ENCODE data around the gene SOX10.
"Not testable (repeated sequence)": the region's sequence is repeated elsewhere in the genome, so short reads cannot be mapped to it uniquely, and the experiment has no call there.

The SOX10 gene

GRCh38 chr22:37955825-37956397, 28.4 kb downstream of the SOX10 start:
- not testable (repeated sequence) for DNase-seq; H3K79me2 ChIP-seq (ENCODE audit: control insufficient read depth, insufficient read depth, low read length, poor library complexity); H3K14ac ChIP-seq (ENCODE audit: low read length); H3K27me3 ChIP-seq (ENCODE audit: insufficient read depth, low read length); H4K8ac ChIP-seq (ENCODE audit: low read depth, low read length); H3K18ac ChIP-seq (ENCODE audit: low read length); H2BK12ac ChIP-seq (ENCODE audit: low read length); H2BK5ac ChIP-seq (ENCODE audit: low read depth, low read length, poor library complexity); H3K9me3 ChIP-seq (ENCODE audit: insufficient read depth, low read depth, low read length); H3K27ac ChIP-seq (ENCODE audit: low read depth, low read length); H2AFZ ChIP-seq (ENCODE audit: insufficient read depth, low read length, poor library complexity); H3K23ac ChIP-seq (ENCODE audit: low read length); H4K12ac ChIP-seq (ENCODE audit: low read depth, low read length); H3K79me1 ChIP-seq (ENCODE audit: low read length); H3K4me3 ChIP-seq (ENCODE audit: low read depth, low read length); H2AK5ac ChIP-seq (ENCODE audit: low read length); H4K91ac ChIP-seq (ENCODE audit: low read depth, low read length); H3K4ac ChIP-seq (ENCODE audit: low read depth, low read length); H2BK120ac ChIP-seq (ENCODE audit: insufficient read depth, low read length, poor library complexity); H3K9ac ChIP-seq (ENCODE audit: low read length); H3K4me2 ChIP-seq (ENCODE audit: low read length)
- WGBS (ENCODE audit: extremely low coverage, insufficient coverage, insufficient read length), result no CpG with 5 or more reads among the region's 15 CpGs
- Histone ChIP-seq H3K4me1 (ENCODE audit: control insufficient read depth in 1 of 2, insufficient read depth in 2 of 2, low read length in 2 of 2) (peaks cover 9 to 17% of the 10 kb centered on the region in 2 experiments), H3K36me3 (ENCODE audit: control insufficient read depth in 1 of 2, insufficient read depth in 2 of 2, low read length in 2 of 2) (peaks cover 23 to 34% of the 10 kb centered on the region in 2 experiments)

GRCh38 chr22:37954686-37955085, 29.7 kb downstream of the SOX10 start:
- Histone ChIP-seq H3K4me3 (ENCODE audit: low read depth, low read length) (no peak overlapping the region), H3K79me1 (ENCODE audit: low read length) (peaks cover 5% of the 10 kb centered on the region), H3K9me3 (ENCODE audit: insufficient read depth, low read depth, low read length) (no peaks in the 10 kb centered on the region), H4K91ac (ENCODE audit: low read depth, low read length) (no peak overlapping the region), H3K27me3 (ENCODE audit: insufficient read depth, low read length) (no peaks in the 10 kb centered on the region), H3K23ac (ENCODE audit: low read length) (no peak overlapping the region), H3K14ac (ENCODE audit: low read length) (no peak overlapping the region), H2BK120ac (ENCODE audit: insufficient read depth, low read length, poor library complexity) (no peak overlapping the region), H4K8ac (ENCODE audit: low read depth, low read length) (no peak overlapping the region), H3K36me3 (ENCODE audit: control insufficient read depth in 1 of 2, insufficient read depth in 2 of 2, low read length in 2 of 2) (peaks cover 12 to 24% of the 10 kb centered on the region in 2 experiments), H2AFZ (ENCODE audit: insufficient read depth, low read length, poor library complexity) (no peak overlapping the region), H2BK5ac (ENCODE audit: low read depth, low read length, poor library complexity) (no peak overlapping the region), H3K4ac (ENCODE audit: low read depth, low read length) (peak overlapping the region; percentile 83), H3K4me2 (ENCODE audit: low read length) (peak overlapping the region; percentile 84), H3K27ac (ENCODE audit: low read depth, low read length) (no peak overlapping the region), H2BK12ac (ENCODE audit: low read length) (no peak overlapping the region), H3K79me2 (ENCODE audit: control insufficient read depth, insufficient read depth, low read length, poor library complexity) (peaks cover 8% of the 10 kb centered on the region), H3K9ac (ENCODE audit: low read length) (no peak overlapping the region), H3K18ac (ENCODE audit: low read length) (no peak overlapping the region), H2AK5ac (ENCODE audit: low read length) (no peak overlapping the region), H3K4me1 (ENCODE audit: control insufficient read depth in 1 of 2, insufficient read depth in 2 of 2, low read length in 2 of 2) (peaks cover 9 to 17% of the 10 kb centered on the region in 2 experiments), H4K12ac (ENCODE audit: low read depth, low read length) (no peak overlapping the region)
- no peak for DNase-seq
- no CpG with 5 or more reads among the region's 4 CpGs for WGBS (ENCODE audit: extremely low coverage, insufficient coverage, insufficient read length)

- peak within 1 kb of the TSS; percentile 99 for H3K18ac ChIP-seq (ENCODE audit: low read length)
- H2AFZ ChIP-seq (ENCODE audit: insufficient read depth, low read length, poor library complexity), result peak within 1 kb of the TSS; percentile 100
- H4K91ac ChIP-seq (ENCODE audit: low read depth, low read length), result peak within 1 kb of the TSS; percentile 80
- peak; percentile 99 to 100 for DNase-seq
- H3K4me1 ChIP-seq (ENCODE audit: control insufficient read depth in 1 of 2, insufficient read depth in 2 of 2, low read length in 2 of 2), result peaks cover 9 to 17% of the 10 kb centered on the region in 2 experiments
- H3K9ac ChIP-seq (ENCODE audit: low read length), result peak within 1 kb of the TSS; percentile 96
- peak within 1 kb of the TSS; percentile 93 for H2AK5ac ChIP-seq (ENCODE audit: low read length)
- no peak within 1 kb of the TSS for H3K27ac ChIP-seq (ENCODE audit: low read depth, low read length)
- peak within 1 kb of the TSS; percentile 96 for H3K4ac ChIP-seq (ENCODE audit: low read depth, low read length)
- peak within 1 kb of the TSS; percentile 84 for H3K4me2 ChIP-seq (ENCODE audit: low read length)
- peak within 1 kb of the TSS; percentile 11 for H2BK12ac ChIP-seq (ENCODE audit: low read length)
- H4K8ac ChIP-seq (ENCODE audit: low read depth, low read length), result peak within 1 kb of the TSS; percentile 100
- H3K79me2 ChIP-seq (ENCODE audit: control insufficient read depth, insufficient read depth, low read length, poor library complexity), result peaks cover 8% of the 10 kb centered on the region
- peak within 1 kb of the TSS; percentile 99 for H3K14ac ChIP-seq (ENCODE audit: low read length)
- H3K23ac ChIP-seq (ENCODE audit: low read length), result no peak within 1 kb of the TSS
- H3K27me3 ChIP-seq (ENCODE audit: insufficient read depth, low read length), result no peaks in the 10 kb centered on the region
- H3K36me3 ChIP-seq (ENCODE audit: control insufficient read depth in 1 of 2, insufficient read depth in 2 of 2, low read length in 2 of 2), result peaks cover 8 to 15% of the 10 kb centered on the region in 2 experiments
- no peaks in the 10 kb centered on the region for H3K9me3 ChIP-seq (ENCODE audit: insufficient read depth, low read depth, low read length)
- peak within 1 kb of the TSS; percentile 96 for H4K12ac ChIP-seq (ENCODE audit: low read depth, low read length)
- H3K4me3 ChIP-seq (ENCODE audit: low read depth, low read length), result peak within 1 kb of the TSS; percentile 95
- peak within 1 kb of the TSS; percentile 72 for H2BK120ac ChIP-seq (ENCODE audit: insufficient read depth, low read length, poor library complexity)
- peaks cover 5% of the 10 kb centered on the region for H3K79me1 ChIP-seq (ENCODE audit: low read length)
- WGBS (ENCODE audit: extremely low coverage, insufficient coverage, insufficient read length), result no CpG with 5 or more reads among the region's 52 CpGs
- H2BK5ac ChIP-seq (ENCODE audit: low read depth, low read length, poor library complexity), result peak within 1 kb of the TSS; percentile 81
Observed at GRCh38 chr22:37953437-37954179, 30.7 kb downstream of the SOX10 start, which contains the start of the genes C22orf23 and POLR2F. TSS of gene C22orf23 (minus strand) at chr22:37953601. CDS start at chr22:37953149, 452 bp downstream. TSS of gene POLR2F (plus strand) at chr22:37953699. CDS start at chr22:37953788, 89 bp downstream.

GRCh38 chr22:37953062-37953436, 31.3 kb downstream of the SOX10 start:
- H3K27ac ChIP-seq (ENCODE audit: low read depth, low read length), result no peak overlapping the region
- H3K14ac ChIP-seq (ENCODE audit: low read length), result peak overlapping the region; percentile 33
- H2AFZ ChIP-seq (ENCODE audit: insufficient read depth, low read length, poor library complexity), result peak overlapping the region; percentile 71
- peaks cover 8% of the 10 kb centered on the region for H3K79me2 ChIP-seq (ENCODE audit: control insufficient read depth, insufficient read depth, low read length, poor library complexity)
- H3K9ac ChIP-seq (ENCODE audit: low read length), result peak overlapping the region; percentile 31
- no CpG with 5 or more reads among the region's 13 CpGs for WGBS (ENCODE audit: extremely low coverage, insufficient coverage, insufficient read length)
- DNase-seq, result no peak
- H3K79me1 ChIP-seq (ENCODE audit: low read length), result peaks cover 5% of the 10 kb centered on the region
- H3K23ac ChIP-seq (ENCODE audit: low read length), result no peak overlapping the region
- no peaks in the 10 kb centered on the region for H3K27me3 ChIP-seq (ENCODE audit: insufficient read depth, low read length)
- no peak overlapping the region for H3K18ac ChIP-seq (ENCODE audit: low read length)
- peaks cover 9 to 17% of the 10 kb centered on the region in 2 experiments for H3K4me1 ChIP-seq (ENCODE audit: control insufficient read depth in 1 of 2, insufficient read depth in 2 of 2, low read length in 2 of 2)
- H3K36me3 ChIP-seq (ENCODE audit: control insufficient read depth in 1 of 2, insufficient read depth in 2 of 2, low read length in 2 of 2), result peaks cover 6 to 13% of the 10 kb centered on the region in 2 experiments
- no peak overlapping the region for H3K4ac ChIP-seq (ENCODE audit: low read depth, low read length)
- H4K91ac ChIP-seq (ENCODE audit: low read depth, low read length), result no peak overlapping the region
- peak overlapping the region; percentile 45 for H4K12ac ChIP-seq (ENCODE audit: low read depth, low read length)
- no peaks in the 10 kb centered on the region for H3K9me3 ChIP-seq (ENCODE audit: insufficient read depth, low read depth, low read length)
- no peak overlapping the region for H2AK5ac ChIP-seq (ENCODE audit: low read length)
- peak overlapping the region; percentile 75 for H4K8ac ChIP-seq (ENCODE audit: low read depth, low read length)
- H2BK12ac ChIP-seq (ENCODE audit: low read length), result no peak overlapping the region
- no peak overlapping the region for H2BK5ac ChIP-seq (ENCODE audit: low read depth, low read length, poor library complexity)
- H3K4me2 ChIP-seq (ENCODE audit: low read length), result peak overlapping the region; percentile 84
- peak overlapping the region; percentile 63 for H3K4me3 ChIP-seq (ENCODE audit: low read depth, low read length)
- H2BK120ac ChIP-seq (ENCODE audit: insufficient read depth, low read length, poor library complexity), result no peak overlapping the region

Measured in trophoblast cell (in vitro differentiated cells and primary cell).